Thymus (tissue), 11 donors: ENCODE results near the gene ASPHD1. TPM values are rescaled to one million over a fixed set of nuclear protein-coding genes. Genes with fewer than 3 reads are reported as not detected.

Source experiments
- DNase-seq, 9 donors: peaks; one replicate each; pipeline ENCODE4 v3.0.0-alpha.2; 2013; ENCODE audit warnings: low spot score in 9 of 9, low read depth in 6 of 9, missing footprints in 1 of 9
- H3K27ac ChIP-seq, 2 donors: one replicate each; pipeline ENCODE4 v1.5.1; 2013; ENCODE audit warnings: control low read depth in 1 of 2, low read depth in 1 of 2, low read length in 1 of 2, mild to moderate bottlenecking in 1 of 2, moderate library complexity in 1 of 2
- H3K27me3 ChIP-seq, 2 donors: one replicate each; pipeline ENCODE4 v1.5.1; 2013; ENCODE audit warnings: low read length in 1 of 2; ENCODE audit not compliant: control insufficient read depth in 2 of 2, insufficient read depth in 1 of 2
- H3K36me3 ChIP-seq, 2 donors: one replicate each; pipeline ENCODE4 v1.5.1; 2013; ENCODE audit warnings: low read length in 1 of 2, mild to moderate bottlenecking in 1 of 2, moderate library complexity in 1 of 2; ENCODE audit not compliant: control insufficient read depth in 2 of 2, insufficient read depth in 2 of 2
- H3K4me1 ChIP-seq, 2 donors: one replicate each; pipeline ENCODE4 v1.5.1; 2013; ENCODE audit warnings: low read length in 2 of 2; ENCODE audit not compliant: control insufficient read depth in 2 of 2, insufficient read depth in 2 of 2
- H3K4me3 ChIP-seq, 2 donors: one replicate each; pipeline ENCODE4 v1.5.1; 2013; ENCODE audit warnings: low read length in 2 of 2, control low read depth in 1 of 2, mild to moderate bottlenecking in 1 of 2
- H3K9me3 ChIP-seq, 2 donors: one replicate each; pipeline ENCODE4 v1.5.1; 2013; ENCODE audit warnings: low read length in 1 of 2, mild to moderate bottlenecking in 1 of 2; ENCODE audit not compliant: control insufficient read depth in 2 of 2, insufficient read depth in 1 of 2
- WGBS: extraction: QIAGEN DNeasy Blood & Tissue Kit; methylation state at CpG from one replicate; pipeline ENCODE4 v1.1.7; 2013; 5-methylcytosine and 5-hydroxymethylcytosine counted together
- polyA plus RNA-seq: library from polyadenylated mRNA; stranded (reverse); fragments of 200-250 nt; gene quantifications from one replicate; pipeline ENCODE4 v1.2.3, GENCODE V29; 2013
- total RNA-seq: library from RNA; stranded (reverse); fragments of 120-200 nt; gene quantifications from one replicate; pipeline ENCODE4 v1.2.4, GENCODE V29; 2013
- donor health status: healthy.

Gene ASPHD1
- total and polyA plus RNA-seq, 2 donors, result 0.09 to 0.46 TPM

DNA sequence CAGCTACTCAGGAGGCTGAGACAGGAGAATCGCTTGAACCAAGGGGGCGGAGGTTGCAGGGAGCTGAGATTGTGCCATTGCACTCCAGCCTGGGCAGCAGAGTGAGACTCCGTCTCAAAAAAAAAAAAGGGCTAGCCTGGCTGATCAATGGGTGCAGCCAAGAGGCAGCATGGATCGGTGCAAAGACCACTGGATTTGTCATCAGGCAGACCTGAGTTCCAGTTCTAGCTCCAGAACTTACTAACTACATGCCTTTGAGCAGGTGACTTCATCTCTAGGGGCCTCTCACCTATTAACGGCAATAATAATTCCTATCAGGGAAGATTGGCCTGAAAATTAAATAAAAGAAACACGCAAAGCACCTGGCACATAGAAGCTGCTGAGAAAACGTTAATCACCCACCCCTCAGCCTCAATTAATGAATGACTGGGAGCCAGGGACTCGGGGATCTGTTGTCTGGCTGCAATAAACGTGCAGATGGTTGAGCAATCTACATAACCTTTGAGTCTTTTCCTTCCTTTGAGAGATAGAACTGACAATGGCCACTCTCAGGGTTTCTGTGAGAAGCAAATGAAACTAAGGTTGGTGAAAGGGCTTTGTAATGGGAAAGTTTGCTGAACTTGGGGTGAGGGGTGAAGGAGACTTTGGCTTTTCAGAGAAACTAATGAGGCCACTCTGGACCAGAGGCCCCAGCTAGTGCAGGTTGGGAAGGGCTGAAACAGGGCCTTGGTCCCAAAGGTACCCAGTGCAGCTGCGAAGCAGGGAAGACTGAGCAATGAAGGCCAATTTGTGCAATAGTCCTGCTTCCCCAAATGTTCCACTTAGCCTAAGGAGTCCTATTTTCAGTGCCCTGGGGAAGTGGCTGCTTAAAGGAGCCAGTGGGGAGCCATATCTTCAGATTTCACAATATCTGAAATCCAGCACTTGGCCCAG is 8.5 kb upstream of the ASPHD1 start:
- 85% methylated on average over 10 of the region's 10 CpGs for WGBS
- Histone ChIP-seq H3K36me3 (no peaks in the 10 kb centered on the region), H3K4me1 (no peaks in the 10 kb centered on the region), H3K9me3 (no peaks in the 10 kb centered on the region), H3K27me3 (peaks cover 0 to 17% of the 10 kb centered on the region in 2 donors), H3K27ac (no peak overlapping the region), H3K4me3 (no peak overlapping the region)
- DNase-seq, result no peak

DNA sequence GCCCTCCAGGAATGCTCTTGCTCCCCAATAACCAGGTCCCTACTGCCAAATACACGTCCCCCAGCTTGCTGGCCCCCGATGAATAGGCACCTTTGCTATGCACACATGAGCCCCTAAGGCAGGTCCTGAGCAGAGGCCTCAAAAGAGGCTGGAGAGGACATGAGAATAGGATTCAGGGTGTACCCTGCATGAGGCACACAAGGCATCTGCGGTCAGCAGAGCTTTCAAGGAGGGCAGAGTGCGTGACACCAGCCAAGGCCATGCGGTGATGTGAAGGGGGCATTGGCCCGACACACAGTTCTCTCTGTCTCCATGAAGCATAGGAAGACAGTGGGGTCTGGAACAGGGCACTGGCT is 7.9 kb upstream of the ASPHD1 start:
- Histone ChIP-seq H3K27me3 (peaks cover 0 to 24% of the 10 kb centered on the region in 2 donors), H3K4me1 (no peaks in the 10 kb centered on the region), H3K9me3 (no peaks in the 10 kb centered on the region), H3K36me3 (no peaks in the 10 kb centered on the region), H3K27ac (no peak overlapping the region), H3K4me3 (no peak overlapping the region)
- no peak for DNase-seq
- 95% methylated on average over 6 of the region's 6 CpGs for WGBS

GRCh38 chr16:29893553-29893952 is 6.7 kb upstream of the ASPHD1 start:
- 95% methylated on average over 3 of the region's 3 CpGs for WGBS
- Histone ChIP-seq H3K4me1 (no peaks in the 10 kb centered on the region), H3K27ac (no peak overlapping the region), H3K36me3 (no peaks in the 10 kb centered on the region), H3K27me3 (peaks cover 2 to 33% of the 10 kb centered on the region in 2 donors), H3K9me3 (no peaks in the 10 kb centered on the region), H3K4me3 (no peak overlapping the region)
- no peak for DNase-seq

- Histone ChIP-seq H3K4me1 (peaks cover under 1 to 1% of the 10 kb centered on the region in 2 donors), H3K27ac (no peak overlapping the region), H3K4me3 (no peak overlapping the region), H3K36me3 (no peaks in the 10 kb centered on the region), H3K9me3 (peaks cover 0 to 7% of the 10 kb centered on the region in 2 donors), H3K27me3 (peaks cover 10 to 41% of the 10 kb centered on the region in 2 donors)
- DNase-seq, result no peak
- 87% methylated on average over 4 of the region's 4 CpGs for WGBS
Observed at GRCh38 chr16:29894352-29894751, 5.9 kb upstream of the ASPHD1 start.

- Histone ChIP-seq H3K36me3 (no peaks in the 10 kb centered on the region), H3K4me1 (peaks cover 3 to 12% of the 10 kb centered on the region in 2 donors), H3K9me3 (peaks cover 0 to 11% of the 10 kb centered on the region in 2 donors), H3K4me3 (no peak overlapping the region), H3K27ac (no peak overlapping the region), H3K27me3 (peaks cover 23 to 63% of the 10 kb centered on the region in 2 donors)
- DNase-seq, result no peak
- 64% methylated on average over 15 of the region's 15 CpGs for WGBS
Observed at GRCh38 chr16:29896841-29897240, 3.4 kb upstream of the ASPHD1 start.

DNA sequence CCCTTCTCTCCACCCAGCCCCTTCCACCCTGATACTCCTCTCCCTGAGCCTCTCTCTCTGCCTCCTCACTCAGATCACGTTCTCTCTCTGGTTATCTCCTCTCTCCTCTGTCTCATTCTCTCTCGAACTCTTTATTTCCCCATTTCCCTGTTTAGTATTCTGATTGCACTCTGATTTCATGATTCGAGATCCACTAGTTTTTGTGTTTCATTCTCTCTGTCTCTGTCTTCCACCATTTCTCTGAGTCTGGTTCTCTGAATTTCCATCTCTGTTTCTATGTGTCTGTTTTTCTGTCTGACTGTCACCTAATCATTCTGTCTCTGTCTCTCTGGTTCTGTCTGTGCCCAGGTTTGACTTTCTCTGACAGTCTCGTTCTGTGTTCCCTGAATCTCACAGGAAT is 3.0 kb upstream of the ASPHD1 start:
- Histone ChIP-seq H3K4me3 (no peak overlapping the region), H3K27ac (no peak overlapping the region), H3K9me3 (peaks cover 0 to 11% of the 10 kb centered on the region in 2 donors), H3K27me3 (peaks cover 23 to 68% of the 10 kb centered on the region in 2 donors), H3K4me1 (peaks cover 3 to 12% of the 10 kb centered on the region in 2 donors), H3K36me3 (no peaks in the 10 kb centered on the region)
- DNase-seq, result no peak
- WGBS, result 55% methylated on average over 4 of the region's 4 CpGs

DNA sequence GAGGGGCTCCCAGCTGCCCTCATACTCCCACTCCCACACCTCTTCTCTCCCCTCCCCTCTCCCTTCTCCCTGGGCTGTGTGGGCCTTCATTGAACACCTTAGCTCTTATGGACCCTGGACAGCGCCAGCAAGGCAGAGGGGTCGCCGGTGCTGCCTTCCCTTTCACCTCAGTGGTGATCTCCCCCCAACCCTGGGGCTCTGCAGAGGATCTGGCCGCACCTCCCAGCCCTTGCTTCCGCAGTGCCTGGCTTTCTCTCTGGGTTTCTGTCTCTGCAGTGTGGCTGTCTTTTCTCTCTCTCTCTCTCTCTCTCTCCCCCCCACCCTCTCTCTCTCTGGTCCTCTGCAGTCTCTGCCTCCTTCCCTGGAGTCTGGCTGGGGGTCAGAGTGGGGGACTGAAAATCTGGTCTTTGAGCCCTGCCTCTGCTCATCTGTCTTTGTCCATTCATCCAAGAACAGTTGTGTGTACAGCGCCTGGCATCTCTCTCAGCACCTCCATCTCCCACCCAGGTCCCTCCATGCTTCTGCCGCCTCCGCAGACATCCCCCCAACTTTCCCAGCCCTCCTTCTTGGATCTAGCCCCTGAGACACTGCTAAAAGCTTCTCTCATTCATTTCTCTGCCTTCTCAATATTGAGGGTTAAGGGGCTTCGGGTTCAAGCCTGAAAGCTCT is 2.0 kb upstream of the ASPHD1 start:
- H3K27me3 ChIP-seq, result peaks cover 23 to 68% of the 10 kb centered on the region in 2 donors
- peaks cover 0 to 11% of the 10 kb centered on the region in 2 donors for H3K9me3 ChIP-seq
- H3K27ac ChIP-seq, result no peak overlapping the region
- no peak for DNase-seq
- H3K36me3 ChIP-seq, result no peaks in the 10 kb centered on the region
- H3K4me1 ChIP-seq, result peaks cover 3 to 12% of the 10 kb centered on the region in 2 donors
- WGBS, result 11% methylated on average over 9 of the region's 9 CpGs
- no peak overlapping the region for H3K4me3 ChIP-seq

- Histone ChIP-seq H3K4me3 (no peak overlapping the region), H3K27ac (no peak overlapping the region), H3K36me3 (no peaks in the 10 kb centered on the region), H3K27me3 (peaks cover 23 to 68% of the 10 kb centered on the region in 2 donors), H3K9me3 (peaks cover 0 to 11% of the 10 kb centered on the region in 2 donors), H3K4me1 (peaks cover 5 to 12% of the 10 kb centered on the region in 2 donors)
- 4% methylated on average over 25 of the region's 25 CpGs for WGBS
- no peak for DNase-seq
Observed at GRCh38 chr16:29898804-29899515, 1.3 kb upstream of the ASPHD1 start.
